Nephron progenitor cell (in vitro differentiated cells): ENCODE measurements around the gene STARD8.

ENCODE experiments used
- DNase-seq: peaks from one replicate; pipeline ENCODE4 v3.0.0; 2021
- H3K27ac Mint-ChIP-seq: 2 replicates; pipeline ENCODE4 v1.8.0; 2021; ENCODE audit warnings: mild to moderate bottlenecking, moderate library complexity, mixed read lengths
- H3K27me3 Mint-ChIP-seq: 2 replicates; pipeline ENCODE4 v1.8.0; 2021; ENCODE audit warnings: mild to moderate bottlenecking, low read depth, mixed read lengths; ENCODE audit not compliant: poor library complexity
- H3K36me3 Mint-ChIP-seq: 2 replicates; pipeline ENCODE4 v1.8.0; 2021; ENCODE audit warnings: low read depth, mixed read lengths
- H3K4me1 Mint-ChIP-seq: 2 replicates; pipeline ENCODE4 v1.8.0; 2021; ENCODE audit warnings: mixed read lengths
- H3K4me3 Mint-ChIP-seq: 2 replicates; pipeline ENCODE4 v1.8.0; 2021; ENCODE audit warnings: mild to moderate bottlenecking, moderate library complexity, mixed read lengths
- H3K9me3 Mint-ChIP-seq: 2 replicates; pipeline ENCODE4 v1.8.0; 2021; ENCODE audit warnings: mild to moderate bottlenecking, moderate library complexity, mixed read lengths
- CTCF ChIP-seq: fragments of 200-600 bp; sonication (generic); IDR thresholded peaks from 2 replicates; pipeline ENCODE4 v1.5.0; 2021; ENCODE audit warnings: antibody characterized with exemption

Gene STARD8

GRCh38 chrX:68753218-68753617 lies 105.8 kb downstream of the STARD8 start:
- Mint-ChIP-seq H3K4me3 (no peak overlapping the region), H3K27me3 (peaks cover 4% of the 10 kb centered on the region), H3K27ac (no peak overlapping the region), H3K9me3 (peaks cover 35% of the 10 kb centered on the region), H3K4me1 (peaks cover 3% of the 10 kb centered on the region), H3K36me3 (no peaks in the 10 kb centered on the region)
- DNase-seq = no peak
- no peak for TF ChIP-seq CTCF

GRCh38 chrX:68754406-68754805 lies 106.9 kb downstream of the STARD8 start:
- H3K4me3 Mint-ChIP-seq = no peak overlapping the region
- peaks cover 31% of the 10 kb centered on the region for H3K9me3 Mint-ChIP-seq
- no peak overlapping the region for H3K27ac Mint-ChIP-seq
- H3K36me3 Mint-ChIP-seq = no peaks in the 10 kb centered on the region
- no peaks in the 10 kb centered on the region for H3K4me1 Mint-ChIP-seq
- peaks cover 4% of the 10 kb centered on the region for H3K27me3 Mint-ChIP-seq
- TF ChIP-seq CTCF = no peak
- no peak for DNase-seq

GRCh38 chrX:68755616-68756125 lies 108.2 kb downstream of the STARD8 start:
- H3K9me3 Mint-ChIP-seq = peaks cover 35% of the 10 kb centered on the region
- no peak for TF ChIP-seq CTCF
- H3K4me3 Mint-ChIP-seq = no peak overlapping the region
- no peak for DNase-seq
- H3K4me1 Mint-ChIP-seq = no peaks in the 10 kb centered on the region
- H3K27me3 Mint-ChIP-seq = no peaks in the 10 kb centered on the region
- H3K36me3 Mint-ChIP-seq = no peaks in the 10 kb centered on the region
- no peak overlapping the region for H3K27ac Mint-ChIP-seq

- H3K4me3 Mint-ChIP-seq = no peak overlapping the region
- H3K27ac Mint-ChIP-seq = no peak overlapping the region
- H3K4me1 Mint-ChIP-seq = no peaks in the 10 kb centered on the region
- H3K36me3 Mint-ChIP-seq = no peaks in the 10 kb centered on the region
- peaks cover 47% of the 10 kb centered on the region for H3K9me3 Mint-ChIP-seq
- DNase-seq = no peak
- TF ChIP-seq CTCF = no peak
- H3K27me3 Mint-ChIP-seq = no peaks in the 10 kb centered on the region
These were observed 109.9 kb downstream of the STARD8 start for GRCh38 chrX:68757331-68757730.

- Mint-ChIP-seq H3K27me3 (no peaks in the 10 kb centered on the region), H3K4me3 (no peak overlapping the region), H3K4me1 (no peaks in the 10 kb centered on the region), H3K27ac (no peak overlapping the region), H3K36me3 (no peaks in the 10 kb centered on the region), H3K9me3 (peaks cover 43% of the 10 kb centered on the region)
- no peak for TF ChIP-seq CTCF
- DNase-seq = no peak
These were observed 110.3 kb downstream of the STARD8 start for GRCh38 chrX:68757731-68758130.

- Mint-ChIP-seq H3K4me3 (no peak overlapping the region), H3K4me1 (no peaks in the 10 kb centered on the region), H3K36me3 (no peaks in the 10 kb centered on the region), H3K27me3 (peaks cover 5% of the 10 kb centered on the region), H3K9me3 (peaks cover 46% of the 10 kb centered on the region), H3K27ac (no peak overlapping the region)
- no peak for TF ChIP-seq CTCF
- no peak for DNase-seq
These were observed 111.2 kb downstream of the STARD8 start for GRCh38 chrX:68758671-68759070.
